GM12891 (cell line): Measurements from ENCODE around the gene TRERF1.

ENCODE experiments used
- POLR2A ChIP-seq: IDR thresholded peaks from 2 replicates; pipeline ENCODE4 v1.6.1; 2011; ENCODE audit warnings: low read depth, low read length, control low read depth
- POLR2AphosphoS5 ChIP-seq: IDR thresholded peaks from 2 replicates; pipeline ENCODE4 v1.6.1; 2011; ENCODE audit warnings: low read depth, low read length, control low read depth
- POU2F2 ChIP-seq: IDR thresholded peaks from 2 replicates; pipeline ENCODE4 v1.6.1; 2011; ENCODE audit warnings: low read depth, mild to moderate bottlenecking, control low read depth, low read length, moderate library complexity
- TAF1 ChIP-seq: IDR thresholded peaks from 2 replicates; pipeline ENCODE4 v1.6.1; 2011; ENCODE audit warnings: low read depth, low read length, control low read depth

GRCh38 chr6:42402184-42402583 lies 49.5 kb downstream of the TRERF1 start:
- TF ChIP-seq POLR2A (no peak), POLR2AphosphoS5 (no peak; the same call in 1 of the 2 replicates), TAF1 (no peak), POU2F2 (peak; percentile 68; the same call in 1 of the 2 replicates)
